Hepatocyte (in vitro differentiated cells): ENCODE measurements around the gene HIVEP2. TPM values are rescaled to one million over a fixed set of nuclear protein-coding genes. Genes with fewer than 3 reads are reported as not detected.

Source experiments
- DNase-seq: peaks from one replicate; pipeline ENCODE4 v3.0.0-alpha.2; 2016; ENCODE audit warnings: low spot score
- H2AFZ ChIP-seq: fragments of 200-600 bp; sonication (generic); 2 replicates; pipeline ENCODE4 v1.6.0; 2016; ENCODE audit warnings: antibody characterized with exemption, mild to moderate bottlenecking
- H3K27ac ChIP-seq: fragments of 200-600 bp; sonication (generic); 2 replicates; pipeline ENCODE4 v1.5.1; 2016; ENCODE audit warnings: mild to moderate bottlenecking
- H3K27me3 ChIP-seq: fragments of 200-600 bp; sonication (generic); 2 replicates; pipeline ENCODE4 v1.6.1; 2016
- H3K36me3 ChIP-seq: fragments of 200-600 bp; sonication (generic); replicated peaks from 2 replicates; pipeline ENCODE4 v1.5.1; 2016; ENCODE audit warnings: low read depth; ENCODE audit not compliant: insufficient read depth
- H3K4me1 ChIP-seq: fragments of 200-600 bp; sonication (generic); 2 replicates; pipeline ENCODE4 v1.5.1; 2016; ENCODE audit warnings: mild to moderate bottlenecking, moderate library complexity; ENCODE audit not compliant: insufficient read depth
- H3K4me2 ChIP-seq: fragments of 200-600 bp; sonication (generic); 2 replicates; pipeline ENCODE4 v1.6.0; 2016
- H3K4me3 ChIP-seq: fragments of 200-600 bp; sonication (generic); 2 replicates; pipeline ENCODE4 v1.5.1; 2016; ENCODE audit warnings: mild to moderate bottlenecking
- H3K79me2 ChIP-seq: fragments of 200-600 bp; sonication (generic); 2 replicates; pipeline ENCODE4 v1.6.0; 2017; ENCODE audit warnings: mild to moderate bottlenecking
- H3K9me2 ChIP-seq: fragments of 200-600 bp; sonication (generic); replicated peaks from 2 replicates; pipeline ENCODE4 v1.6.0; 2017; ENCODE audit warnings: mild to moderate bottlenecking; ENCODE audit not compliant: insufficient read depth
- H3K9me3 ChIP-seq: fragments of 200-600 bp; sonication (generic); 2 replicates; pipeline ENCODE4 v1.5.1; 2016; ENCODE audit warnings: low read depth, mild to moderate bottlenecking
- H4K20me1 ChIP-seq: fragments of 200-600 bp; sonication (generic); 2 replicates; pipeline ENCODE4 v1.6.0; 2016; ENCODE audit warnings: mild to moderate bottlenecking; ENCODE audit not compliant: insufficient read depth, poor library complexity, severe bottlenecking
- EZH2 ChIP-seq: fragments of 200-600 bp; sonication (generic); IDR thresholded peaks from 2 replicates; pipeline ENCODE4 v1.6.1; 2016; ENCODE audit warnings: antibody characterized with exemption, mild to moderate bottlenecking, borderline replicate concordance
- EZH2phosphoT487 ChIP-seq: fragments of 200-600 bp; sonication (generic); IDR thresholded peaks from one replicate; pipeline ENCODE4 v1.6.1; 2018; ENCODE audit warnings: antibody characterized with exemption, mild to moderate bottlenecking, low read depth, moderate library complexity; ENCODE audit not compliant: unreplicated experiment, severe bottlenecking
- WGBS: methylation state at CpG from one replicate; pipeline ENCODE4 v1.1.6; 2016; ENCODE audit warnings: low lambda C conversion rate; ENCODE audit errors: missing lambda C conversion rate; 5-methylcytosine and 5-hydroxymethylcytosine counted together
- polyA plus RNA-seq: library from polyadenylated mRNA; unstranded; fragments of >200 nt; fragmentation: Nextera tagmentation; extraction: Ambion mirVana; gene quantifications from 2 replicates; pipeline ENCODE4 v1.2.1, GENCODE V29; 2016
- total RNA-seq: library from RNA; depleted of rRNA; stranded (reverse); fragments of >200 nt; gene quantifications from 2 replicates; pipeline ENCODE4 v1.2.3, GENCODE V29; 2014
- TF ChIP-seq, protein P1 (sequence below): fragments of 200-600 bp; sonication (generic); IDR thresholded peaks from 2 replicates; pipeline ENCODE4 v1.5.1; 2016; ENCODE audit warnings: antibody characterized with exemption, mild to moderate bottlenecking; ENCODE audit not compliant: poor library complexity

The HIVEP2 gene
- total and polyA plus RNA-seq, 2 experiments from 2014 or later, result 3.3 to 9.4 TPM

DNA sequence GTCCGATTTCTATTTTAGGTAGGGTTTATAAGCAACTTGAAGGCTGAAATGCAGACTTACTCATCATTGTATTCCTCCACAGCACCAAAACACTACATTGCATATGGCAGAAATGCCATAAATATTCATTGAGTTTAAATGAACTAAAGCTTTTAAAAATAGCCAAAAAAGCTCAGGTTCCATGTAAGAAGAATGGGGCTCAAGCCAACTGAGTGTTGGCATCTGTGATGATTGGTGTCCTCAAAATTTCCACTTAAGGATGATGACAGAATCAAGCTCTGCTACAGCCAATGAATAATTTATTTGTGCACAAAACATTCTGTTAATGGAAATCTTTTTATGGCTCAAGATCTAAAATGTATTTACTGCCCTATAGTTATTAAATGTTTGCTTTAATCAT, 115.4 kb downstream of the HIVEP2 start:
- 100% methylated on average over 1 of the region's 1 CpG for WGBS
- Histone ChIP-seq H3K79me2 (no peaks in the 10 kb centered on the region), H3K36me3 (no peaks in the 10 kb centered on the region), H3K4me2 (no peak overlapping the region), H3K27me3 (no peaks in the 10 kb centered on the region), H3K4me3 (no peak overlapping the region), H3K9me2 (no peaks in the 10 kb centered on the region), H2AFZ (no peak overlapping the region), H4K20me1 (no peaks in the 10 kb centered on the region), H3K9me3 (no peaks in the 10 kb centered on the region), H3K4me1 (peaks cover 12% of the 10 kb centered on the region), H3K27ac (no peak overlapping the region)
- DNase-seq, result no peak
- TF ChIP-seq EZH2phosphoT487 (no peak), EZH2 (no peak)
- TF ChIP-seq, protein P1, sequence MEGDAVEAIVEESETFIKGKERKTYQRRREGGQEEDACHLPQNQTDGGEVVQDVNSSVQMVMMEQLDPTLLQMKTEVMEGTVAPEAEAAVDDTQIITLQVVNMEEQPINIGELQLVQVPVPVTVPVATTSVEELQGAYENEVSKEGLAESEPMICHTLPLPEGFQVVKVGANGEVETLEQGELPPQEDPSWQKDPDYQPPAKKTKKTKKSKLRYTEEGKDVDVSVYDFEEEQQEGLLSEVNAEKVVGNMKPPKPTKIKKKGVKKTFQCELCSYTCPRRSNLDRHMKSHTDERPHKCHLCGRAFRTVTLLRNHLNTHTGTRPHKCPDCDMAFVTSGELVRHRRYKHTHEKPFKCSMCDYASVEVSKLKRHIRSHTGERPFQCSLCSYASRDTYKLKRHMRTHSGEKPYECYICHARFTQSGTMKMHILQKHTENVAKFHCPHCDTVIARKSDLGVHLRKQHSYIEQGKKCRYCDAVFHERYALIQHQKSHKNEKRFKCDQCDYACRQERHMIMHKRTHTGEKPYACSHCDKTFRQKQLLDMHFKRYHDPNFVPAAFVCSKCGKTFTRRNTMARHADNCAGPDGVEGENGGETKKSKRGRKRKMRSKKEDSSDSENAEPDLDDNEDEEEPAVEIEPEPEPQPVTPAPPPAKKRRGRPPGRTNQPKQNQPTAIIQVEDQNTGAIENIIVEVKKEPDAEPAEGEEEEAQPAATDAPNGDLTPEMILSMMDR, result no peak

DNA sequence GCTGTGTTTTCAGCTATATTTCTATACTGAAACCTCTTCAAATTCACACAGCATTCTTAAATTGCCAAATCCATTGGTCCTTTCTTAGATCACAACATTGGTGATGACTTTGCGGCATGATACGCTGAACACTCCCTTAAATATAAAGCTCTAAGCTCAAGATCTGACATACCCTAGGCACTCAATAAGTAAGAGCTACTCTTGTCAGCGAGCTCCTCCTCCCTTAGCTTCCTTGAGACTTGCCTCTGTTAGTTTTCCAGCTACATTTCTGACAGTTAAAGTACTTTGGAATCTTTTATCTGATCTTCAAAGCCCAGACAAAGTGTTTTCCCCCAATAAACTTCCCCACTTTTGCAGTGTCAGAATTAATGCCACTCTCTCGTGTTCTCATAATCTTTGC, 117.0 kb downstream of the HIVEP2 start:
- no peak overlapping the region for H3K4me3 ChIP-seq
- H3K27me3 ChIP-seq, result no peaks in the 10 kb centered on the region
- H3K79me2 ChIP-seq, result no peaks in the 10 kb centered on the region
- H3K4me1 ChIP-seq, result peaks cover 12% of the 10 kb centered on the region
- no peaks in the 10 kb centered on the region for H3K9me2 ChIP-seq
- H3K36me3 ChIP-seq, result no peaks in the 10 kb centered on the region
- no peaks in the 10 kb centered on the region for H3K9me3 ChIP-seq
- 47% methylated on average over 4 of the region's 4 CpGs for WGBS
- H3K27ac ChIP-seq, result peak overlapping the region; percentile 66
- TF ChIP-seq, protein P1, result no peak
- TF ChIP-seq EZH2phosphoT487 (no peak), EZH2 (no peak)
- H4K20me1 ChIP-seq, result no peaks in the 10 kb centered on the region
- peak; percentile 39 for DNase-seq
- no peak overlapping the region for H2AFZ ChIP-seq
- H3K4me2 ChIP-seq, result peak overlapping the region; percentile 46

DNA sequence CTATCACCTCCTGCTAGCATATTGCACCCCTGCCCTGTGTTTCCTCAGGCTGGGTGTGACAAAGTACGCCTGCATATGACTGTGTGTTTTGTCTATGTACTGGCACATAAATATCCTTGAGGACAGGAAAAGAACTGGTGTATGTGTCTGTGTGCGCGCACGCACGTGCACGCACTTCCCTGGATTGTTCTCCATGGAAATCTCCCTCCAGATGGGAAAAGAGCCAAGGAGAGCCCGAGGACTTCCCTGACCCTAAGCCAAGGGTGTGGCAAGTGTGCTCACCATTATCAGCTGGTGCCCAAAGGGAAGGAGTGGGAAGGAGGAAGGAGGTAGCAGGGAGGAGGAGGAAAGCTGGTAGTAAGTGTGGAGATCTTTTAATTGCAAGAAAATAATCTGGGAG, 117.6 kb downstream of the HIVEP2 start:
- Histone ChIP-seq H3K4me2 (peak overlapping the region; percentile 46), H3K9me3 (no peaks in the 10 kb centered on the region), H2AFZ (no peak overlapping the region), H3K27me3 (no peaks in the 10 kb centered on the region), H3K4me1 (peaks cover 12% of the 10 kb centered on the region), H3K4me3 (no peak overlapping the region), H3K36me3 (no peaks in the 10 kb centered on the region), H3K27ac (peak overlapping the region; percentile 66), H3K79me2 (no peaks in the 10 kb centered on the region), H3K9me2 (no peaks in the 10 kb centered on the region), H4K20me1 (no peaks in the 10 kb centered on the region)
- no peak for DNase-seq
- 75% methylated on average over 7 of the region's 7 CpGs for WGBS
- no peak for TF ChIP-seq EZH2
- TF ChIP-seq EZH2phosphoT487, result no peak

DNA sequence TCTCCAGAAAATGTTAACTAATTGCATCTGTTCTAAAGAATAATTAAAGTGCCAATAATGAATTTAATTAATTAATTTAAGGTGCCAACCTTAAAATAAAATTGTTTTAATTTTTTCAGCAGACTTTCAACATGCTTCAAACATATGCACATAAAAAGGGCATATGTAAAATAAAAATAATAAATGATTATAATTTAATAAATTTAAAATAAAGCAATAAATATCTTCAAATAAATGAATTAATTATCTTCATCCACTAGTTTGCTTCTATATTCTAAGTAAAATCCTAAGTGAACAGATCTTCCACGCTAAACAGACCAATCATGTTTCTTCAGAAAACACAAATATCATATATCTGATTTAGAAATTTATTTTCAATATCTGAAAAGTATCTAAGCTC, 119.2 kb downstream of the HIVEP2 start:
- no peaks in the 10 kb centered on the region for H3K79me2 ChIP-seq
- no peaks in the 10 kb centered on the region for H4K20me1 ChIP-seq
- peaks cover 14% of the 10 kb centered on the region for H3K4me1 ChIP-seq
- H3K4me3 ChIP-seq, result no peak overlapping the region
- no peak overlapping the region for H3K27ac ChIP-seq
- no peak overlapping the region for H3K4me2 ChIP-seq
- H3K9me3 ChIP-seq, result no peaks in the 10 kb centered on the region
- H3K9me2 ChIP-seq, result no peaks in the 10 kb centered on the region
- H3K27me3 ChIP-seq, result no peaks in the 10 kb centered on the region
- TF ChIP-seq, protein P1, result no peak
- TF ChIP-seq EZH2 (no peak), EZH2phosphoT487 (no peak)
- H3K36me3 ChIP-seq, result no peaks in the 10 kb centered on the region
- H2AFZ ChIP-seq, result no peak overlapping the region
- 95% methylated on average over 1 of the region's 1 CpG for WGBS
- no peak for DNase-seq
